ENCODE data around the gene CXCL14. TPM values are rescaled to one million over a fixed set of nuclear protein-coding genes. Genes with fewer than 3 reads are reported as not detected.

CXCL14 gene
- total RNA-seq, 2 experiments from 2014 or later: not detected

GRCh38 chr5:135593886-135594285 is 15.1 kb upstream of the CXCL14 start:
- Mint-ChIP-seq H3K27me3 (ENCODE audit: low read depth) (peaks cover 7% of the 10 kb centered on the region), H3K36me3 (ENCODE audit: low read depth) (no peaks in the 10 kb centered on the region), H3K9me3 (no peaks in the 10 kb centered on the region), H3K4me3 (no peak overlapping the region), H3K4me1 (ENCODE audit: low read depth) (no peaks in the 10 kb centered on the region), H3K27ac (no peak overlapping the region)
- CTCF ChIA-PET: interaction anchor here (0.9 kb wide), 1 partner anchor 28 kb away, joined by 3 read pairs; no protein-coding TSS in a partner anchor
- DNase-seq: no peak
- intact Hi-C loops (cut with micrococcal nuclease): no loop called here

GRCh38 chr5:135593141-135593540 is 14.3 kb upstream of the CXCL14 start:
- no peak overlapping the region for H3K4me3 Mint-ChIP-seq
- H3K9me3 Mint-ChIP-seq: no peaks in the 10 kb centered on the region
- H3K27ac Mint-ChIP-seq: no peak overlapping the region
- CTCF ChIA-PET: interaction anchor here (0.9 kb wide), 1 partner anchor 27 kb away, joined by 3 read pairs; no protein-coding TSS in a partner anchor
- intact Hi-C loops (cut with micrococcal nuclease): no loop called here
- DNase-seq: no peak
- H3K27me3 Mint-ChIP-seq (ENCODE audit: low read depth): peaks cover 7% of the 10 kb centered on the region
- H3K4me1 Mint-ChIP-seq (ENCODE audit: low read depth): no peaks in the 10 kb centered on the region
- no peaks in the 10 kb centered on the region for H3K36me3 Mint-ChIP-seq (ENCODE audit: low read depth)

- H3K4me1 Mint-ChIP-seq (ENCODE audit: low read depth): no peaks in the 10 kb centered on the region
- intact Hi-C loops (cut with micrococcal nuclease): no loop called here
- DNase-seq: no peak
- H3K27me3 Mint-ChIP-seq (ENCODE audit: low read depth): peaks cover 7% of the 10 kb centered on the region
- H3K36me3 Mint-ChIP-seq (ENCODE audit: low read depth): no peaks in the 10 kb centered on the region
- no peak overlapping the region for H3K4me3 Mint-ChIP-seq
- H3K9me3 Mint-ChIP-seq: no peaks in the 10 kb centered on the region
- CTCF ChIA-PET: no interaction called here
- H3K27ac Mint-ChIP-seq: no peak overlapping the region
Observed at GRCh38 chr5:135592312-135593045, 13.7 kb upstream of the CXCL14 start.

GRCh38 chr5:135591277-135591676 is 12.5 kb upstream of the CXCL14 start:
- CTCF ChIA-PET: no interaction called here
- no peaks in the 10 kb centered on the region for H3K36me3 Mint-ChIP-seq (ENCODE audit: low read depth)

GRCh38 chr5:135589152-135589551 is 10.4 kb upstream of the CXCL14 start:
- no peak overlapping the region for H3K4me3 Mint-ChIP-seq
- CTCF ChIA-PET: no interaction called here
- no peaks in the 10 kb centered on the region for H3K36me3 Mint-ChIP-seq (ENCODE audit: low read depth)
- intact Hi-C loops (cut with micrococcal nuclease): no loop called here
- no peak overlapping the region for H3K27ac Mint-ChIP-seq
- H3K4me1 Mint-ChIP-seq (ENCODE audit: low read depth): no peaks in the 10 kb centered on the region
- H3K27me3 Mint-ChIP-seq (ENCODE audit: low read depth): peaks cover 7% of the 10 kb centered on the region
- H3K9me3 Mint-ChIP-seq: no peaks in the 10 kb centered on the region
- no peak for DNase-seq

More at GRCh38 chr5:135591277-135591676, 12.5 kb upstream of the CXCL14 start:
- Mint-ChIP-seq H3K4me1 (ENCODE audit: low read depth) (no peaks in the 10 kb centered on the region), H3K9me3 (no peaks in the 10 kb centered on the region), H3K27me3 (ENCODE audit: low read depth) (peaks cover 7% of the 10 kb centered on the region), H3K27ac (no peak overlapping the region), H3K4me3 (no peak overlapping the region)
- DNase-seq: no peak
- intact Hi-C loops (cut with micrococcal nuclease): no loop called here

- Mint-ChIP-seq H3K27ac (no peak overlapping the region), H3K36me3 (ENCODE audit: low read depth) (no peaks in the 10 kb centered on the region), H3K9me3 (no peaks in the 10 kb centered on the region), H3K4me1 (ENCODE audit: low read depth) (no peaks in the 10 kb centered on the region), H3K4me3 (no peak overlapping the region), H3K27me3 (ENCODE audit: low read depth) (peaks cover 5% of the 10 kb centered on the region)
- CTCF ChIA-PET: interaction anchor here (2.6 kb wide), 1 partner anchor 20 kb away, joined by 7 read pairs; no protein-coding TSS in a partner anchor
- DNase-seq: no peak
- intact Hi-C loops (cut with micrococcal nuclease): no loop called here
Observed at GRCh38 chr5:135587721-135588663, 9.2 kb upstream of the CXCL14 start.

GRCh38 chr5:135584918-135585317 is 6.1 kb upstream of the CXCL14 start:
- no peak overlapping the region for H3K4me3 Mint-ChIP-seq
- H3K27me3 Mint-ChIP-seq (ENCODE audit: low read depth): peaks cover 19% of the 10 kb centered on the region
- H3K4me1 Mint-ChIP-seq (ENCODE audit: low read depth): no peaks in the 10 kb centered on the region
- no peaks in the 10 kb centered on the region for H3K9me3 Mint-ChIP-seq
- CTCF ChIA-PET: interaction anchor here (1.0 kb wide), 2 partner anchors 19 to 20 kb away, joined by 3 read pairs; no protein-coding TSS in a partner anchor
- intact Hi-C loops (cut with micrococcal nuclease): no loop called here
- H3K27ac Mint-ChIP-seq: no peak overlapping the region
- no peak for DNase-seq
- no peaks in the 10 kb centered on the region for H3K36me3 Mint-ChIP-seq (ENCODE audit: low read depth)

- Mint-ChIP-seq H3K27me3 (ENCODE audit: low read depth) (peaks cover 25% of the 10 kb centered on the region), H3K9me3 (no peaks in the 10 kb centered on the region), H3K36me3 (ENCODE audit: low read depth) (no peaks in the 10 kb centered on the region), H3K4me3 (no peak overlapping the region), H3K4me1 (ENCODE audit: low read depth) (no peaks in the 10 kb centered on the region), H3K27ac (no peak overlapping the region)
- DNase-seq: no peak
- intact Hi-C loops (cut with micrococcal nuclease): no loop called here
- CTCF ChIA-PET: interaction anchor here (1.0 kb wide), 2 partner anchors 18 to 20 kb away, joined by 3 read pairs; no protein-coding TSS in a partner anchor
Observed at GRCh38 chr5:135584276-135584675, 5.5 kb upstream of the CXCL14 start.

- Mint-ChIP-seq H3K4me1 (ENCODE audit: low read depth) (peaks cover 4% of the 10 kb centered on the region), H3K36me3 (ENCODE audit: low read depth) (no peaks in the 10 kb centered on the region), H3K27me3 (ENCODE audit: low read depth) (peaks cover 38% of the 10 kb centered on the region)
Observed at GRCh38 chr5:135582099-135582781, 3.4 kb upstream of the CXCL14 start.

GRCh38 chr5:135578305-135578684 is 496 bp downstream of the CXCL14 start:
- Mint-ChIP-seq H3K27me3 (ENCODE audit: low read depth) (peaks cover 42% of the 10 kb centered on the region), H3K27ac (no peak overlapping the region), H3K9me3 (no peaks in the 10 kb centered on the region), H3K4me3 (no peak overlapping the region), H3K36me3 (ENCODE audit: low read depth) (no peaks in the 10 kb centered on the region), H3K4me1 (ENCODE audit: low read depth) (peaks cover 4% of the 10 kb centered on the region)
- no peak for DNase-seq
- intact Hi-C loops (cut with micrococcal nuclease): no loop called here
- CTCF ChIA-PET: interaction anchor here (4.2 kb wide), 1 partner anchor 12 kb away, joined by 19 read pairs; no protein-coding TSS in a partner anchor

More at GRCh38 chr5:135582099-135582781, 3.4 kb upstream of the CXCL14 start:
- no peak overlapping the region for H3K4me3 Mint-ChIP-seq
- no peak for DNase-seq
- H3K9me3 Mint-ChIP-seq: no peaks in the 10 kb centered on the region
- H3K27ac Mint-ChIP-seq: no peak overlapping the region
- intact Hi-C loops (cut with micrococcal nuclease): no loop called here
- CTCF ChIA-PET: interaction anchor here (4.2 kb wide), 1 partner anchor 16 kb away, joined by 19 read pairs; no protein-coding TSS in a partner anchor

- intact Hi-C loops (cut with micrococcal nuclease): no loop called here
- Mint-ChIP-seq H3K4me1 (ENCODE audit: low read depth) (peaks cover 4% of the 10 kb centered on the region), H3K9me3 (no peaks in the 10 kb centered on the region), H3K4me3 (no peak overlapping the region), H3K36me3 (ENCODE audit: low read depth) (no peaks in the 10 kb centered on the region), H3K27ac (no peak overlapping the region), H3K27me3 (ENCODE audit: low read depth) (peaks cover 36% of the 10 kb centered on the region)
- CTCF ChIA-PET: interaction anchor here (1.2 kb wide), 1 partner anchor 11 kb away, joined by 3 read pairs; no protein-coding TSS in a partner anchor
- no peak for DNase-seq
Observed at GRCh38 chr5:135577421-135577820, 1.4 kb downstream of the CXCL14 start.
